ENCODE results near the gene TSPAN1.
"Not testable (repeated sequence)": the region's sequence is repeated elsewhere in the genome, so short reads cannot be mapped to it uniquely, and the experiment has no call there.

The TSPAN1 gene

GRCh38 chr1:46220808-46221207 lies 45.9 kb downstream of the TSPAN1 start:
- no peak for DNase-seq

DNA sequence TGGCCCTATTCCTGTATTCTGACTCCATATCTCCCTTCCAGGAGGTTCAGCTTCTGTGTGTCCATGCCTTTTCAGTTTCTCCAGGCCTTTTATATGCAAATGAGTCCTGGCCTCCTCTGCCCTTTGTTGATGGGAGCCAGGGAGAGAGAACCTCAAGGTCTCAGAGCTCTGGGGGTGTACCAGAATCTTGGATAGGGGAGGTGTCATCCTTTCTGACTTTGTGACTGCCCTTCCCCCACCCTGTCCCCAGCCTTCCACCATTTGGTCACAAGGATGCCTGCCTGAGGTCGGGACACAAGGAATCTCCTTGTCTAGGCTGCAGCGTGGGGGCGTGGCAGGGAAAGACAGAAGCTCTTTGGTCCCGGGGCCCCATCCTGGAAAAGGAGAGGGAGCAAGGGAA lies 46.9 kb downstream of the TSPAN1 start:
- DNase-seq: no peak

GRCh38 chr1:46223055-46223454 lies 48.2 kb downstream of the TSPAN1 start:
- not testable (repeated sequence) for DNase-seq

- peak; percentile 16 for DNase-seq
Measured at GRCh38 chr1:46223472-46223943, 48.6 kb downstream of the TSPAN1 start.

DNA sequence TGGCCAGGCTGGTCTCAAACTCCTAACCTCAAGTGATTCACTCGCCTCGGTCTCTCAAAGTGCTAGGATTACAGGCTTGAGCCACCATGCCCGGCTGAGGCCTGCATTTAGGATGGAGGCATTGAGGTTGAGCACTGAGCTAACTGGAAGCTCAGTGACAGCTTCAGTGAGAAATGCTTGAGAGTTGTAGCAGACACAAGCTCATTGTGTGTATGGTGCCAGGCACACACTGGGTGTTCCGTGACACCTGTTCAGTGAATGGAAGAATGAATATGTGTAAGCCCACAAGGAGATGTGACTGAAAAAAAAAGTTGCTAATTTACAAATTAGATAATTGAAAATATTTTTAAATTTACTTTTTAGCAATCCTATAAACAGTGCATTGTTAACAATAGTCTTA lies 50.1 kb downstream of the TSPAN1 start:
- no peak for DNase-seq

DNA sequence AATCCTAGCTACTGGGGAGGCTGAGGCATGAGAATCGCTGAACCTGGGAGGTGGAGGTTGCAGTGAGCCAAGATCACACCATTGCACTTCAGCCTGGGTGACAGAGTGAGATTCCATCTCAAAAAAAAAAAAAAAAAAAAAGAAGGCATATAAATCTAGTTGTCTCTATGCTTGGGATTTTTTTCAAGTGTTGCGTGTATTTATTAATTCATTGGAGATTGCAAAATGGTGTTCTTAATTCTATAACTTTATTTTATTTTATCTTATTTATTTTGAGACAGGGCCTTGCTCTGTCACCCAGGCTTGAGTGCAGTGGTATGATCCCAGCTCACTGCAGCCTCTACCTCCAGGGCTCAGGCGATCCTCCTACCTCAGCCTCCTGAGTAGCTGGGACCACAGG lies 56.3 kb downstream of the TSPAN1 start:
- not testable (repeated sequence) for DNase-seq

Measured in activated effector memory CD4-positive, alpha-beta T cell treated with Interleukin-2 at 50 U/mL for 16 hours (primary cell).